Right lobe of liver (tissue), 6 donors: ENCODE measurements around the gene OR4M1. TPM values are rescaled to one million over a fixed set of nuclear protein-coding genes. Genes with fewer than 3 reads are reported as not detected.
"Not testable (repeated sequence)": the region's sequence is repeated elsewhere in the genome, so short reads cannot be mapped to it uniquely, and the experiment has no call there.

ENCODE experiments used
- ATAC-seq, 4 donors: fragments of 200-7000 bp; cut with Tn5 transposase; one replicate each; pipeline ENCODE4 v1.9.1; 2020; ENCODE audit warnings: mild to moderate bottlenecking in 4 of 4, moderate library complexity in 4 of 4
- DNase-seq, 3 donors: peaks; one replicate each; pipeline ENCODE4 v3.0.0-alpha.2; 2020
- H3K27ac ChIP-seq, 3 donors: fragments of 200-600 bp; one replicate each; pipeline ENCODE4 v1.8.0; 2022
- H3K27me3 ChIP-seq, 2 donors: fragments of 200-600 bp; one replicate each; pipeline ENCODE4 v1.8.0; 2022
- H3K36me3 ChIP-seq, 4 donors: fragments of 200-600 bp; sonication (generic) in 1 of 4; one replicate each; pipeline versions ENCODE4 v1.5.1 to v1.8.0; 2017 to 2022; ENCODE audit warnings: control low read depth in 1 of 4
- H3K4me1 ChIP-seq, 4 donors: fragments of 200-600 bp; sonication (generic) in 1 of 4; one replicate each; pipeline versions ENCODE4 v1.5.1 to v1.8.0; 2017 to 2022; ENCODE audit warnings: control low read depth in 1 of 4
- H3K4me3 ChIP-seq, 3 donors: fragments of 200-600 bp; one replicate each; pipeline ENCODE4 v1.8.0; 2022
- H3K9me3 ChIP-seq, 4 donors: fragments of 200-600 bp; sonication (generic) in 1 of 4; one replicate each; pipeline versions ENCODE4 v1.5.1 to v1.8.0; 2017 to 2022; ENCODE audit warnings: control low read depth in 1 of 4
- CTCF ChIP-seq, 4 donors: fragments of 200-600 bp in 3 of 4; fragments of 450-650 bp in 1 of 4; IDR thresholded peaks; one replicate each; pipeline versions ENCODE4 v1.5.1 to v1.8.0; 2016 to 2022; ENCODE audit warnings: antibody characterized with exemption in 4 of 4, mild to moderate bottlenecking in 2 of 4
- POLR2A ChIP-seq: fragments of 450-650 bp; IDR thresholded peaks from one replicate; pipeline ENCODE4 v1.6.1; 2017; ENCODE audit warnings: antibody characterized with exemption, mild to moderate bottlenecking
- WGBS: methylation state at CpG from one replicate; pipeline ENCODE4 v1.1.6; 2018; ENCODE audit warnings: low coverage, low lambda C conversion rate; ENCODE audit not compliant: insufficient coverage; ENCODE audit errors: missing lambda C conversion rate; 5-methylcytosine and 5-hydroxymethylcytosine counted together
- intact Hi-C, 2 donors: fragments of 100-400 bp; cut with DNase I; formaldehyde crosslinking; loops; one replicate each; pipeline versions ENCODE4 v1.11.2 to v1.14.1; 2022
- total RNA-seq, 6 experiments: library from RNA; depleted of rRNA in 2 of 6; stranded (reverse); fragments of >200 nt in 2 of 6; fragmentation: NEBNext Ultra II Directional in 3 of 6; extraction: Animal tissue kit (Norgen Biotek cat#: 25700) in 3 of 6; gene quantifications; one replicate each; pipeline versions ENCODE4 v1.1.0 to v1.2.4, GENCODE V29; 2016 to 2023
- donor health status: DM: no; HTN: yes; CAD: no.
- donor health status: DM: no; HTN: no; CAD: no.
- donor health status: DM: no; HTN: no; CAD: no.
- donor health status: DM: no; HTN: yes; CAD: no.
- donor health status: DM: no; HTN: yes; CAD: no.

Gene OR4M1
- total RNA-seq, 6 experiments from 2014 or later, result not detected

DNA sequence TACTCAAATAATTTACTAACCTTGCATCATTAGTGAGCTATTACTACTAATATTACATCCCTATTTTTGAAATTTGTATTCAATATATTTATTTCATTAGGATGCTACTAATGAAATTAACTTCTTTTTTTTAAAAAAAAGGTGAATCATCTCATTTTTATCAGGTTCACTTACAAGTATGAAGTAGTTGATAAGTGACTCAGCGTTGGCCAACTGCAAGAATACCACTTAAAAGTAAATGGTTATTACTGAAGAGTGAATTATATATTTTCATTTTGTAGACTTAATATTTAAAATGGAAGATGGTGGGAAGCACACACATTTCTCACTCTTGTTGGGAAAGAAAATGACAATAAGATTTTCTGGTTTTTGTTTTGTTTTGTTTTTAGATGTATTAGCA, 49.9 kb downstream of the OR4M1 start:
- no peak for DNase-seq
- no peaks in the 10 kb centered on the region for H3K9me3 ChIP-seq
- no peaks in the 10 kb centered on the region for H3K4me1 ChIP-seq
- WGBS, result 20% methylated on average over 1 of the region's 1 CpG
- H3K27ac ChIP-seq, result no peak overlapping the region
- no peaks in the 10 kb centered on the region for H3K27me3 ChIP-seq
- no peaks in the 10 kb centered on the region for H3K36me3 ChIP-seq
- H3K4me3 ChIP-seq, result no peak overlapping the region
- TF ChIP-seq POLR2A, result no peak
- TF ChIP-seq CTCF (IDR thresholded peaks at IDR 0.05), result no peak
- intact Hi-C loops, result no loop called here
- ATAC-seq, result no peak

- Histone ChIP-seq H3K4me3 (no peak overlapping the region), H3K27ac (no peak overlapping the region), H3K36me3 (no peaks in the 10 kb centered on the region), H3K4me1 (no peaks in the 10 kb centered on the region), H3K9me3 (no peaks in the 10 kb centered on the region), H3K27me3 (no peaks in the 10 kb centered on the region)
- 0% methylated on average over 1 of the region's 1 CpG for WGBS
- ATAC-seq (no peak), DNase-seq (no peak)
- TF ChIP-seq POLR2A, result no peak
- TF ChIP-seq CTCF (IDR thresholded peaks at IDR 0.05), result no peak
- intact Hi-C loops, result no loop called here
These were observed 50.5 kb downstream of the OR4M1 start for GRCh38 chr14:19823765-19824164.

GRCh38 chr14:19827626-19828244, 54.4 kb downstream of the OR4M1 start:
- H3K36me3 ChIP-seq, H3K4me3 ChIP-seq, ATAC-seq, DNase-seq, intact Hi-C loops, H3K27ac ChIP-seq, H3K27me3 ChIP-seq, H3K9me3 ChIP-seq, H3K4me1 ChIP-seq: not testable (repeated sequence)
- WGBS, result 39% methylated on average over 10 of the region's 12 CpGs

- ATAC-seq (no peak), DNase-seq (no peak)
- WGBS, result 38% methylated on average over 2 of the region's 2 CpGs
- H3K36me3 ChIP-seq, result no peaks in the 10 kb centered on the region
- H3K9me3 ChIP-seq, result no peaks in the 10 kb centered on the region
- H3K27me3 ChIP-seq, result no peaks in the 10 kb centered on the region
- TF ChIP-seq POLR2A (no peak), CTCF (IDR thresholded peaks at IDR 0.05) (no peak)
- intact Hi-C loops, result no loop called here
- no peak overlapping the region for H3K4me3 ChIP-seq
- H3K4me1 ChIP-seq, result no peaks in the 10 kb centered on the region
- H3K27ac ChIP-seq, result no peak overlapping the region
These were observed 55.0 kb downstream of the OR4M1 start for GRCh38 chr14:19828314-19828713.

Other genes starting within 250 kb of the OR4M1 start
- gene OR11H2, start 59.6 kb upstream of the OR4M1 start, total RNA-seq, result not detected
- gene OR4Q3, start 29.9 kb upstream of the OR4M1 start, total RNA-seq, result not detected
- not detected for gene OR4N2, start 30.3 kb downstream of the OR4M1 start, total RNA-seq
- not detected for gene OR4K2, start 101.6 kb downstream of the OR4M1 start, total RNA-seq
- not detected for gene OR4K5, start 147.1 kb downstream of the OR4M1 start, total RNA-seq
- not detected for gene OR4K1, start 157.4 kb downstream of the OR4M1 start, total RNA-seq
- not detected for gene OR4K15, start 202.1 kb downstream of the OR4M1 start, total RNA-seq
- not detected for gene OR4Q2, start 228.7 kb downstream of the OR4M1 start, total RNA-seq
- not detected for gene OR4K14, start 245.8 kb downstream of the OR4M1 start, total RNA-seq